HepG2 (cell line): ENCODE data around the gene CTNND2. TPM values are rescaled to one million over a fixed set of nuclear protein-coding genes. Genes with fewer than 3 reads are reported as not detected.

Source experiments
- ATAC-seq: fragments of 200-7000 bp; cut with Tn5 transposase; 3 replicates; pipeline ENCODE4 v1.9.1; 2020; ENCODE audit warnings: mild to moderate bottlenecking, moderate library complexity
- BruUV-seq: library from RNA; stranded (reverse); fragments of 400-500 nt; replicated peaks from 2 replicates; lab custom pipeline; 2021; lab: Mats Ljungman, UMichigan
- CTCF ChIA-PET: fragments of 300-600 bp; formaldehyde crosslinking; extraction: SDS; loops from one replicate; lab custom pipeline; 2021; ENCODE audit warnings: low total read pairs, inconsistent platforms, low intra/inter-chr PET ratio; lab: Yijun Ruan, JAX
- POLR2A ChIA-PET: fragments of 350-600 bp; sonication (Branson Sonifier 250); formaldehyde crosslinking; loops from one replicate; lab custom pipeline; 2020; ENCODE audit warnings: antibody characterized with exemption, inconsistent platforms; lab: Yijun Ruan, JAX
- DNase-seq: peaks from one replicate; pipeline ENCODE4 v3.0.0-alpha.2; 2015; ENCODE audit warnings: low spot score
- FAIRE-seq: peaks from 3 replicates; lab custom pipeline; 2011; peaks lifted over from hg19 to GRCh38; lab: Jason Lieb, UNC
- H2AFZ ChIP-seq: one replicate; pipeline ENCODE4 v1.6.1; 2011; ENCODE audit warnings: low read length, inconsistent platforms
- H3K27ac ChIP-seq: fragments of 300-600 bp; 3 replicates; pipeline ENCODE4 v1.8.0; 2011; ENCODE audit warnings: mixed run types, mild to moderate bottlenecking, mixed read lengths, low read length, inconsistent platforms; ENCODE audit not compliant: insufficient read depth; ENCODE audit errors: extremely low read length
- H3K27me3 ChIP-seq, 2 experiments: fragments of 200-600 bp in 1 of 2; 2 replicates in 1 of 2; 3 replicates in 1 of 2; pipeline versions ENCODE4 v1.6.0 to v1.8.0; 2011; ENCODE audit warnings: low read length in 2 of 2, mild to moderate bottlenecking in 2 of 2, moderate library complexity in 2 of 2, inconsistent platforms in 1 of 2; ENCODE audit not compliant: insufficient read depth in 2 of 2, control insufficient read depth in 1 of 2
- H3K36me3 ChIP-seq, 2 experiments: fragments of 200-600 bp in 1 of 2; replicated peaks in 1 of 2; 2 replicates in 1 of 2; 3 replicates in 1 of 2; pipeline versions ENCODE4 v1.5.1 to v1.8.0; 2011; ENCODE audit warnings: low read length in 2 of 2, inconsistent platforms in 1 of 2; ENCODE audit not compliant: insufficient read depth in 2 of 2, control insufficient read depth in 1 of 2
- H3K4me1 ChIP-seq: 2 replicates; pipeline ENCODE4 v1.5.1; 2012; ENCODE audit warnings: low read length, inconsistent platforms; ENCODE audit not compliant: insufficient read depth
- H3K4me2 ChIP-seq: 2 replicates; pipeline ENCODE4 v1.6.0; 2011; ENCODE audit warnings: low read depth, low read length, inconsistent platforms
- H3K4me3 ChIP-seq, 3 experiments: fragments of 200-600 bp in 1 of 3; sonication (generic), shearing (Covaris generic) in 1 of 3; replicated peaks in 1 of 3; 2 replicates each; pipeline ENCODE4 v1.5.1; 2011 to 2016; ENCODE audit warnings: low read length in 3 of 3, inconsistent platforms in 2 of 3, low read depth in 2 of 3, mild to moderate bottlenecking in 2 of 3, control low read depth in 1 of 3, mixed read lengths in 1 of 3; ENCODE audit not compliant: insufficient read depth in 1 of 3
- H3K79me2 ChIP-seq: one replicate; pipeline ENCODE4 v1.6.1; 2011; ENCODE audit warnings: low read length, inconsistent platforms; ENCODE audit not compliant: insufficient read depth
- H3K9ac ChIP-seq: 2 replicates; pipeline ENCODE4 v1.6.0; 2011; ENCODE audit warnings: mild to moderate bottlenecking, low read depth, low read length, inconsistent platforms; ENCODE audit not compliant: insufficient read depth
- H3K9me3 ChIP-seq: 2 replicates; pipeline ENCODE4 v1.5.1; 2012; ENCODE audit warnings: mild to moderate bottlenecking, low read length
- H4K20me1 ChIP-seq: 2 replicates; pipeline ENCODE4 v1.6.0; 2011; ENCODE audit warnings: inconsistent platforms, mild to moderate bottlenecking, low read length, moderate library complexity; ENCODE audit not compliant: insufficient read depth
- CTCF ChIP-seq: sonication (generic); formaldehyde crosslinking; IDR thresholded peaks from 2 replicates; pipeline ENCODE4 v1.5.0; 2020; ENCODE audit warnings: mild to moderate bottlenecking, missing genetic modification reagents, moderate library complexity
- FOSL2 ChIP-seq: sonication (generic); formaldehyde crosslinking; IDR thresholded peaks from 2 replicates; pipeline ENCODE4 v1.4.0; 2020; ENCODE audit warnings: missing genetic modification reagents
- HIVEP1 ChIP-seq: sonication (generic); formaldehyde crosslinking; IDR thresholded peaks from 2 replicates; pipeline ENCODE4 v1.4.0; 2020; ENCODE audit warnings: mild to moderate bottlenecking, missing genetic modification reagents
- KLF11 ChIP-seq: IDR thresholded peaks from 2 replicates; pipeline ENCODE4 v1.6.1; 2016; ENCODE audit warnings: missing compliant biosample characterization
- MTF1 ChIP-seq: sonication (generic); formaldehyde crosslinking; IDR thresholded peaks from 2 replicates; pipeline ENCODE4 v1.5.0; 2020; ENCODE audit warnings: missing genetic modification reagents
- NCOR1 ChIP-seq: fragments of 200-600 bp; sonication (generic); IDR thresholded peaks from 2 replicates; pipeline ENCODE4 v1.7.0; 2017; ENCODE audit warnings: antibody characterized with exemption, low read length, borderline replicate concordance
- PAWR ChIP-seq: sonication (generic); formaldehyde crosslinking; IDR thresholded peaks from 2 replicates; pipeline ENCODE4 v1.4.0; 2020; ENCODE audit warnings: missing genetic modification reagents, mild to moderate bottlenecking, borderline replicate concordance
- PHF21A ChIP-seq: sonication (generic); formaldehyde crosslinking; IDR thresholded peaks from 2 replicates; pipeline ENCODE4 v1.5.0; 2020; ENCODE audit warnings: mild to moderate bottlenecking, missing genetic modification reagents
- PHF5A ChIP-seq: IDR thresholded peaks from one replicate; pipeline ENCODE4 v1.6.1; 2018; ENCODE audit warnings: low read depth, missing genetic modification reagents; ENCODE audit not compliant: unreplicated experiment
- RELA ChIP-seq: sonication (generic); formaldehyde crosslinking; IDR thresholded peaks from 2 replicates; pipeline ENCODE4 v1.4.0; 2020; ENCODE audit warnings: missing genetic modification reagents
- RFXAP ChIP-seq: sonication (generic); formaldehyde crosslinking; IDR thresholded peaks from 2 replicates; pipeline ENCODE4 v1.4.0; 2020; ENCODE audit warnings: missing genetic modification reagents, borderline replicate concordance
- SKIL ChIP-seq: sonication (generic); formaldehyde crosslinking; IDR thresholded peaks from 2 replicates; pipeline ENCODE4 v1.8.0; 2022; ENCODE audit warnings: missing genetic modification reagents, mild to moderate bottlenecking, moderate library complexity, borderline replicate concordance
- STAG1 ChIP-seq: sonication (generic); formaldehyde crosslinking; IDR thresholded peaks from 2 replicates; pipeline ENCODE4 v1.4.0; 2020; ENCODE audit warnings: missing genetic modification reagents
- U2AF2 ChIP-seq: fragments of 200-400 bp; formaldehyde crosslinking; IDR thresholded peaks from 2 replicates; pipeline ENCODE4 v1.6.1; 2017; ENCODE audit warnings: low read depth, mild to moderate bottlenecking, low read length
- ZNF18 ChIP-seq: sonication (generic); formaldehyde crosslinking; IDR thresholded peaks from 2 replicates; pipeline ENCODE4 v1.8.0; 2022; ENCODE audit warnings: mild to moderate bottlenecking, missing genetic modification reagents; ENCODE audit not compliant: insufficient replicate concordance
- ZNF256 ChIP-seq: sonication (generic); formaldehyde crosslinking; conservative IDR thresholded peaks from 2 replicates; pipeline ENCODE4 v1.4.0; 2020; ENCODE audit warnings: missing genetic modification reagents
- ZNF30 ChIP-seq: sonication (generic); formaldehyde crosslinking; IDR thresholded peaks from 2 replicates; pipeline ENCODE4 v1.5.0; 2020; ENCODE audit warnings: mild to moderate bottlenecking, missing genetic modification reagents
- ZNF354B ChIP-seq: sonication (generic); formaldehyde crosslinking; IDR thresholded peaks from 2 replicates; pipeline ENCODE4 v1.8.0; 2022; ENCODE audit warnings: mild to moderate bottlenecking, missing genetic modification reagents
- WGBS: methylation state at CpG from one replicate; pipeline ENCODE4 v1.1.6; 2017; ENCODE audit warnings: low lambda C conversion rate; 5-methylcytosine and 5-hydroxymethylcytosine counted together
- in situ Hi-C: cut with HindIII; loops from 2 replicates; pipeline ENCODE4 v1.10.0; 2017; ENCODE audit warnings: low pct_unique_long_range_greater_than_20kb; ENCODE audit not compliant: extremely low pct_ligation_motif_present
- intact Hi-C: fragments of 100-400 bp; cut with micrococcal nuclease; formaldehyde crosslinking; loops from one replicate; pipeline ENCODE4 v1.10.0; 2022; ENCODE audit not compliant: unreplicated experiment
- polyA plus RNA-seq, 8 experiments: library from polyadenylated mRNA; depleted of rRNA in 3 of 8; stranded (reverse) in 7 of 8; unstranded in 1 of 8; fragments of >200 nt; fragmentation: Illumina TruSeq in 4 of 8; extraction: Trizol in 4 of 8; gene quantifications; 2 replicates each; pipeline versions ENCODE4 v1.2.1 to v1.2.3, GENCODE V29; 2011 to 2016; ENCODE audit warnings: low read depth in 4 of 8, missing spikeins in 1 of 8, mixed read lengths in 1 of 8; ENCODE audit not compliant: insufficient read depth in 1 of 8
- total RNA-seq, 5 experiments: library from RNA; depleted of rRNA; stranded (reverse); fragments of >200 nt; fragmentation: Illumina TruSeq; extraction: Trizol; gene quantifications; 2 replicates each; pipeline ENCODE4 v1.2.3, GENCODE V29; 2016; ENCODE audit warnings: low read depth in 1 of 5

Gene CTNND2
- total and polyA plus RNA-seq, 2 of the 13 experiments (the other 11 are each of a cell fraction or from before 2014, with no cell fraction given) = not detected

- no peak for ATAC-seq
- no TSS peak for BruUV-seq
- intact Hi-C loops = no loop called here
Observed at GRCh38 chr5:11289733-11290132, 614.5 kb downstream of the CTNND2 start.

More at GRCh38 chr5:11289733-11290132, 614.5 kb downstream of the CTNND2 start:
- FAIRE-seq (no peak), DNase-seq (no peak)
- no peaks in the 10 kb centered on the region for H3K36me3 ChIP-seq
- no peaks in the 10 kb centered on the region for H3K9me3 ChIP-seq
- ChIA-PET POLR2A (no interaction called here), CTCF (interaction anchor here (0.7 kb wide), 1 partner anchor 330 kb away, joined by 3 read pairs; no protein-coding TSS in a partner anchor)
- in situ Hi-C loops = no loop called here
- H3K27ac ChIP-seq = no peak overlapping the region
- H2AFZ ChIP-seq = no peak overlapping the region
- TF ChIP-seq PHF5A (CRISPR knock-in tag) (no peak), RELA (no peak), ZNF18 (no peak), HIVEP1 (no peak), FOSL2 (CRISPR knock-in tag) (no peak), SKIL (CRISPR knock-in tag) (no peak), ZNF354B (CRISPR knock-in tag) (no peak), STAG1 (peak; percentile 33), RFXAP (CRISPR knock-in tag) (no peak), MTF1 (CRISPR knock-in tag) (no peak), NCOR1 (no peak), PHF21A (CRISPR knock-in tag) (no peak), U2AF2 (no peak), KLF11 (CRISPR knock-in tag) (no peak), ZNF30 (CRISPR knock-in tag) (no peak), ZNF256 (CRISPR knock-in tag) (no peak), PAWR (CRISPR knock-in tag) (no peak), CTCF (CRISPR knock-in tag) (peak; percentile 22)
- H4K20me1 ChIP-seq = no peaks in the 10 kb centered on the region
- no peaks in the 10 kb centered on the region for H3K4me1 ChIP-seq
- H3K79me2 ChIP-seq = no peaks in the 10 kb centered on the region
- 31% methylated on average over 5 of the region's 5 CpGs for WGBS
- H3K4me2 ChIP-seq = no peak overlapping the region
- no peak overlapping the region for H3K9ac ChIP-seq
- no peak overlapping the region for H3K4me3 ChIP-seq
- peaks cover 0 to 4% of the 10 kb centered on the region in 2 experiments; a peak in 2 of 5 replicates for H3K27me3 ChIP-seq
